Neural progenitor cell (in vitro differentiated cells): ENCODE measurements around the gene MMS19. TPM values are rescaled to one million over a fixed set of nuclear protein-coding genes. Genes with fewer than 3 reads are reported as not detected.

ENCODE experiments used
- DNase-seq: peaks from one replicate; pipeline ENCODE4 v3.0.0-alpha.2; 2016; ENCODE audit warnings: low spot score
- H2AFZ ChIP-seq: fragments of 200-600 bp; sonication (generic); replicated peaks from 2 replicates; pipeline ENCODE4 v1.6.1; 2016; ENCODE audit warnings: antibody characterized with exemption
- H3F3A ChIP-seq: fragments of 200-600 bp; sonication (generic); 2 replicates; pipeline ENCODE4 v1.6.1; 2016; ENCODE audit warnings: antibody characterized with exemption, low read depth
- H3K27ac ChIP-seq: fragments of 200-600 bp; sonication (generic); 2 replicates; pipeline ENCODE4 v1.5.1; 2016; ENCODE audit warnings: mild to moderate bottlenecking
- H3K27me3 ChIP-seq: fragments of 200-600 bp; sonication (generic); 2 replicates; pipeline ENCODE4 v1.6.1; 2016; ENCODE audit warnings: mild to moderate bottlenecking, moderate library complexity
- H3K36me3 ChIP-seq: fragments of 200-600 bp; sonication (generic); 2 replicates; pipeline ENCODE4 v1.5.1; 2016
- H3K4me1 ChIP-seq: fragments of 200-600 bp; sonication (generic); 2 replicates; pipeline ENCODE4 v1.6.1; 2016; ENCODE audit warnings: mixed run types
- H3K4me2 ChIP-seq: fragments of 200-600 bp; sonication (generic); 2 replicates; pipeline ENCODE4 v1.6.1; 2016
- H3K4me3 ChIP-seq: fragments of 200-600 bp; sonication (generic); 2 replicates; pipeline ENCODE4 v1.5.1; 2016
- H3K79me2 ChIP-seq: fragments of 200-600 bp; sonication (generic); 2 replicates; pipeline ENCODE4 v1.6.1; 2016; ENCODE audit warnings: low read depth
- H3K9ac ChIP-seq: fragments of 200-600 bp; sonication (generic); 2 replicates; pipeline ENCODE4 v1.6.1; 2016
- H3K9me3 ChIP-seq: fragments of 200-600 bp; sonication (generic); 2 replicates; pipeline ENCODE4 v1.5.1; 2016; ENCODE audit warnings: low read depth
- H4K20me1 ChIP-seq: fragments of 200-600 bp; sonication (generic); 2 replicates; pipeline ENCODE4 v1.6.1; 2016; ENCODE audit warnings: low read depth
- H3K27ac Mint-ChIP-seq: 3 replicates; pipeline ENCODE4 v1.8.0; 2021; ENCODE audit warnings: mixed read lengths
- H3K27me3 Mint-ChIP-seq: 2 replicates; pipeline ENCODE4 v1.8.0; 2022; ENCODE audit warnings: low read depth, mild to moderate bottlenecking, inconsistent platforms, moderate library complexity, mixed read lengths; ENCODE audit not compliant: insufficient read depth
- H3K36me3 Mint-ChIP-seq: 3 replicates; pipeline ENCODE4 v1.8.0; 2021; ENCODE audit warnings: mixed read lengths
- H3K4me1 Mint-ChIP-seq: 3 replicates; pipeline ENCODE4 v1.8.0; 2021; ENCODE audit warnings: mixed read lengths
- H3K4me3 Mint-ChIP-seq: 3 replicates; pipeline ENCODE4 v1.8.0; 2021; ENCODE audit warnings: mild to moderate bottlenecking, moderate library complexity, mixed read lengths
- H3K9me3 Mint-ChIP-seq: 3 replicates; pipeline ENCODE4 v1.8.0; 2020; ENCODE audit warnings: mixed read lengths
- CTCF ChIP-seq: fragments of 200-600 bp; sonication (generic); IDR thresholded peaks from 2 replicates; pipeline ENCODE4 v1.5.1; 2017; ENCODE audit warnings: antibody characterized with exemption, mild to moderate bottlenecking
- EZH2 ChIP-seq: fragments of 200-600 bp; sonication (generic); IDR thresholded peaks from 2 replicates; pipeline ENCODE4 v1.6.1; 2017; ENCODE audit warnings: antibody characterized with exemption, mild to moderate bottlenecking, moderate library complexity
- EZH2phosphoT487 ChIP-seq: fragments of 200-600 bp; sonication (generic); IDR thresholded peaks from 2 replicates; pipeline ENCODE4 v1.6.1; 2017; ENCODE audit warnings: antibody characterized with exemption
- small RNA-seq: library from RNA; depleted of rRNA; stranded (forward); fragments of <200 nt; gene quantifications from one replicate; pipeline ENCODE3, GENCODE V24; 2015
- total RNA-seq: library from RNA; depleted of rRNA; stranded (reverse); fragments of >200 nt; gene quantifications from 2 replicates; pipeline ENCODE4 v1.2.3, GENCODE V29; 2015; ENCODE audit warnings: low replicate concordance

Gene MMS19
- total RNA-seq, 1 donor from 2014 or later, result 127 TPM

DNA sequence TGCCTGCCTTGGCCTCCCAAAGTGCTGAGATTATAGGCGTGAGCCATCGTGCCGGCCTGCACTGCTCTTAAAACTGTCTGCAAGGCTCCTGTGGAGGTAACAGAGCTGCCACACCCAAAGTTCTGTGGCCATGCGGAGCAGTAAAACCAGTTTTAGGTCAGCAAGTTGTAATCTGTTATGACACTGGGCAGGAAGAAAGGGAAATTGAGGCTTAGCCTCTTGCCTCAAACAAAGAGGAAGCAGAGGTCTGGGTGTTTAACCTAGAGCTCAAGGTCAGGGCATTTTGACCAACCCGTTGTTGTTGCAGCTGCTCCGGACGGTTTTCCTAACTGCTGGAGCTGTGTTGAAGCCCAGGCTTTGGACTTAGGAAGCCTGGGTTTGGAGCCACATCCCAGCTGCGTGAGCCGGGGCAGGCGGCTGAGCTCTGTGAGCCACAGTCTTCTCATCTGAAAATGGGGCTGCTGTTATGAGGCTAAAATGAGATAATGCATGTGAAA, 89.7 kb downstream of the MMS19 start:
- no peaks in the 10 kb centered on the region for H3K27me3 ChIP-seq
- H3K4me3 Mint-ChIP-seq, result no peak overlapping the region
- no peaks in the 10 kb centered on the region for H3K79me2 ChIP-seq
- no peak overlapping the region for H3K27ac ChIP-seq
- peaks cover 21% of the 10 kb centered on the region for H3K4me1 Mint-ChIP-seq
- H3K36me3 Mint-ChIP-seq, result no peaks in the 10 kb centered on the region
- H3K4me2 ChIP-seq, result no peak overlapping the region
- no peak for DNase-seq
- no peak overlapping the region for H3K27ac Mint-ChIP-seq
- H3K4me3 ChIP-seq, result no peak overlapping the region
- peaks cover 8% of the 10 kb centered on the region for H3F3A ChIP-seq
- H4K20me1 ChIP-seq, result no peaks in the 10 kb centered on the region
- H3K4me1 ChIP-seq, result no peaks in the 10 kb centered on the region
- no peaks in the 10 kb centered on the region for H3K9me3 ChIP-seq
- no peaks in the 10 kb centered on the region for H3K9me3 Mint-ChIP-seq
- H2AFZ ChIP-seq, result no peak overlapping the region
- H3K27me3 Mint-ChIP-seq, result peaks cover 8% of the 10 kb centered on the region
- no peaks in the 10 kb centered on the region for H3K36me3 ChIP-seq
- TF ChIP-seq CTCF (no peak), EZH2phosphoT487 (no peak), EZH2 (no peak)
- no peak overlapping the region for H3K9ac ChIP-seq

Small RNA genes within 50 kb of the gene (small RNA-seq; reads per million reads assigned to genes)
- not detected for gene RF00019

Other genes starting within 250 kb of the MMS19 start
- 58.9 and 88.8 TPM in 2 replicates for gene ARHGAP19, start 205.8 kb downstream of the MMS19 start, total RNA-seq
- gene FRAT1, start 179.2 kb downstream of the MMS19 start, total RNA-seq, result 2.0 and 8.8 TPM in 2 replicates
- gene FRAT2, start 163.7 kb downstream of the MMS19 start, total RNA-seq, result 14.9 and 27.4 TPM in 2 replicates
- 6.1 and 13.8 TPM in 2 replicates for gene RRP12, start 97.1 kb downstream of the MMS19 start, total RNA-seq
- 887 and 1,352 TPM in 2 replicates for gene PGAM1, start 72.2 kb downstream of the MMS19 start, total RNA-seq
- 48.7 and 72.6 TPM in 2 replicates for gene EXOSC1, start 52.4 kb downstream of the MMS19 start, total RNA-seq
- gene ZDHHC16, start 52.2 kb downstream of the MMS19 start, total RNA-seq, result 15.2 and 39.4 TPM in 2 replicates
- 4.7 and 15.7 TPM in 2 replicates for gene UBTD1, start 502 bp upstream of the MMS19 start, total RNA-seq
- not detected in 2 replicates for gene ANKRD2, start 74.4 kb upstream of the MMS19 start, total RNA-seq
- gene HOGA1, start 86.0 kb upstream of the MMS19 start, total RNA-seq, result 0.17 and 1.2 TPM in 2 replicates
- gene C10orf62, start 91.3 kb upstream of the MMS19 start, total RNA-seq, result not detected in 2 replicates
- 23.8 and 29.3 TPM in 2 replicates for gene MORN4, start 135.1 kb upstream of the MMS19 start, total RNA-seq
- gene PI4K2A, start 142.2 kb upstream of the MMS19 start, total RNA-seq, result 11.9 and 20.3 TPM in 2 replicates
- 2.6 and 5.8 TPM in 2 replicates for gene AVPI1, start 188.8 kb upstream of the MMS19 start, total RNA-seq
- 7.1 and 21.9 TPM in 2 replicates for gene MARVELD1, start 215.3 kb upstream of the MMS19 start, total RNA-seq
- 13.7 and 28.6 TPM in 2 replicates for gene ZFYVE27, start 238.7 kb upstream of the MMS19 start, total RNA-seq